Peyer's patch (tissue), 4 donors: ENCODE data around the gene KIFBP. TPM values are rescaled to one million over a fixed set of nuclear protein-coding genes. Genes with fewer than 3 reads are reported as not detected.

Source experiments
- DNase-seq, 3 donors: peaks; one replicate each; pipeline ENCODE4 v3.0.0-alpha.2; 2017 to 2019
- H3K27ac ChIP-seq, 4 donors: fragments of 200-600 bp; sonication (generic); one replicate each; pipeline ENCODE4 v1.5.1; 2016 to 2019
- H3K27me3 ChIP-seq, 2 donors: fragments of 200-600 bp; sonication (generic); one replicate each; pipeline ENCODE4 v1.5.1; 2019
- H3K36me3 ChIP-seq, 3 donors: fragments of 200-600 bp; sonication (generic); one replicate each; pipeline ENCODE4 v1.5.1; 2016 to 2019
- H3K4me1 ChIP-seq, 4 donors: fragments of 200-600 bp; sonication (generic); one replicate each; pipeline ENCODE4 v1.5.1; 2016 to 2019
- H3K4me3 ChIP-seq, 4 donors: fragments of 200-600 bp; sonication (generic); 1 replicate in 3 of 4; 2 replicates in 1 of 4; pipeline ENCODE4 v1.5.1; 2016 to 2019; ENCODE audit warnings: mild to moderate bottlenecking in 1 of 4
- H3K9me3 ChIP-seq, 4 donors: fragments of 200-600 bp; sonication (generic); one replicate each; pipeline ENCODE4 v1.5.1; 2016 to 2019; ENCODE audit warnings: mild to moderate bottlenecking in 1 of 4
- CTCF ChIP-seq, 6 experiments: fragments of 450-650 bp in 4 of 6; fragments of 200-600 bp in 2 of 6; sonication (generic) in 1 of 6; IDR thresholded peaks; one replicate each; pipeline ENCODE4 v1.5.1; 2017 to 2019; ENCODE audit warnings: antibody characterized with exemption in 6 of 6, mild to moderate bottlenecking in 3 of 6, moderate library complexity in 1 of 6
- POLR2A ChIP-seq, 2 donors: fragments of 450-650 bp; IDR thresholded peaks; one replicate each; pipeline ENCODE4 v1.5.1; 2017; ENCODE audit warnings: antibody characterized with exemption in 2 of 2, mild to moderate bottlenecking in 2 of 2, moderate library complexity in 2 of 2
- total RNA-seq, 4 donors: library from RNA; depleted of rRNA; stranded (reverse); fragments of >200 nt; gene quantifications; one replicate each; pipeline ENCODE4 v1.1.0, GENCODE V29; 2016

KIFBP gene
- total RNA-seq, 4 donors from 2014 or later, result 13.1 to 20.7 (median 19.9) TPM

DNA sequence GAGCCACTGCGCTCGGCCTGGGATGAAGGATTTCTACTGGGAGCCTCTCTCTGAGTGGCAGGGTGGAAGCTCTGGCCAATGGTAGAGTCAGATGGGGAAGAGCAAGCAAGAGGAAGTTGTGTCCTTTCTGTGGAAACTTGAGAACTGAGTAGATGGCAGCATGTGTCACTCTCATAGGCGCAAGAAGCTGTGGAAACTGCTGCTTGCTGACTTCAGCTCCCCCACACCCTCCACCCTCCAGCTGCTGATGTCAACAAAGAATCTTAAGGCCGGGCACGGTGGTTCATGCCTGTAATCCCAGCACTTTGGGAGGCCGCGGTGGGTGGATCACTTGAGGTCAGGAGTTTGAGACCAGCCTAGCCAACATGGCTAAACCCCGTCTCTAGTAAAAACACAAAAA lies 59.5 kb downstream of the KIFBP start:
- peak overlapping the region; percentile 40 to 67 (median 52) for H3K27ac ChIP-seq
- TF ChIP-seq POLR2A (IDR thresholded peaks at IDR 0.05) (no peak), CTCF (IDR thresholded peaks at IDR 0.05) (no peak)
- DNase-seq, result peak in 1 of 3 donors; percentile 70
- no peaks in the 10 kb centered on the region for H3K9me3 ChIP-seq
- peaks cover 0 to 19% (median 2%) of the 10 kb centered on the region in 4 donors for H3K4me1 ChIP-seq
- no peak overlapping the region for H3K4me3 ChIP-seq
- no peaks in the 10 kb centered on the region for H3K27me3 ChIP-seq
- no peaks in the 10 kb centered on the region for H3K36me3 ChIP-seq

DNA sequence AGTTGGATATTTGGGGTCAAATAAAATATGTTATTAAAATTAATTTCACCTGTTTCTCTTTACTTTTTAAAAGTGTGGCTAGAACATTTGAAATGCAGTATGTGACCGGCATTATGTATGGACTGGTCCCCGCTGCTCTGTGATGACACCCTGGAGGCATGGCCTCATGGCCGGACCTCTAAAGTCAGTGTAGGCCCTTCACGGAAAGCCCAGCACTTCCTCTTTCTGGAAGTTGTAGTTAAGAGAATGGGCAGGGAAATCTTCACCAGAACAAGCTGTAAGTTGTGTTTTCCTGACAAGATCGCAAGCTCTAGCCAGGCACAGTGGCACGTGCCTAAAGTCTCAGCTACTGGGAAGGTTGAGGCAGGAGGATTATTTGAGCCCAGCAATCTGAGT lies 61.0 kb downstream of the KIFBP start:
- no peak overlapping the region for H3K4me3 ChIP-seq
- no peaks in the 10 kb centered on the region for H3K36me3 ChIP-seq
- TF ChIP-seq CTCF (IDR thresholded peaks at IDR 0.05), result no peak
- no peak for TF ChIP-seq POLR2A (IDR thresholded peaks at IDR 0.05)
- H3K27me3 ChIP-seq, result no peaks in the 10 kb centered on the region
- no peak for DNase-seq
- peaks cover 0 to 8% (median 2%) of the 10 kb centered on the region in 4 donors for H3K4me1 ChIP-seq
- no peaks in the 10 kb centered on the region for H3K9me3 ChIP-seq
- H3K27ac ChIP-seq, result peak overlapping the region in 3 of 4 donors; percentile 3 to 42 (median 34)

DNA sequence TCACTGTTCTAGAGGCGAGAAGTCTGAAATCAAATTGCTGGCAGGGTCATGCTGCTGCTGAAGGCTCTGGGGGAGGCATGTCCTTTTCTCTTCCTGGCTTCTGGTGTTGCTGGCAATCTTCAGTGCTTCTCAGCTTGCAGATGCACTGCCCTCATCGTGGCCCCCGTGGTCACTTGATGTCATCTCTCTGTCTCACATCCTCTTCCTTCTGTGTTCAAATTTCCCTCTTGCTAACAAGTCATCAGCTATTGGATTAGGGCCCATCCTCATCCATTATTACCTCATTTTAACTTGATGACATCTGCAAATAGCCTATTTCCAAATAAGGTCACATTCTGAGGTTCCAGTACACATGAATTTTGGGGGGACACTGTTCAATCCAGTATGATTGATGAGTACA lies 62.7 kb downstream of the KIFBP start:
- peak overlapping the region in 2 of 4 donors; percentile 11 to 59 for H3K27ac ChIP-seq
- TF ChIP-seq POLR2A (IDR thresholded peaks at IDR 0.05) (no peak), CTCF (IDR thresholded peaks at IDR 0.05) (no peak)
- peak in 1 of 3 donors; percentile 65 for DNase-seq
- no peaks in the 10 kb centered on the region for H3K36me3 ChIP-seq
- H3K9me3 ChIP-seq, result no peaks in the 10 kb centered on the region
- H3K4me1 ChIP-seq, result peaks cover 0 to 7% (median 2%) of the 10 kb centered on the region in 4 donors
- H3K4me3 ChIP-seq, result no peak overlapping the region
- H3K27me3 ChIP-seq, result no peaks in the 10 kb centered on the region

- DNase-seq, result no peak
- Histone ChIP-seq H3K27me3 (no peaks in the 10 kb centered on the region), H3K27ac (peak overlapping the region in 2 of 4 donors; percentile 8 to 59), H3K36me3 (no peaks in the 10 kb centered on the region), H3K4me3 (no peak overlapping the region), H3K9me3 (no peaks in the 10 kb centered on the region), H3K4me1 (peaks cover 0 to 7% (median 3%) of the 10 kb centered on the region in 4 donors)
- TF ChIP-seq POLR2A (IDR thresholded peaks at IDR 0.05), result no peak
- TF ChIP-seq CTCF (IDR thresholded peaks at IDR 0.05), result no peak
Measured at GRCh38 chr10:69051710-69052487, 63.3 kb downstream of the KIFBP start.

GRCh38 chr10:69052736-69053135 lies 64.1 kb downstream of the KIFBP start:
- H3K27ac ChIP-seq, result no peak overlapping the region
- H3K4me3 ChIP-seq, result no peak overlapping the region
- no peak for DNase-seq
- H3K9me3 ChIP-seq, result no peaks in the 10 kb centered on the region
- no peaks in the 10 kb centered on the region for H3K36me3 ChIP-seq
- peaks cover 0 to 7% (median 3%) of the 10 kb centered on the region in 4 donors for H3K4me1 ChIP-seq
- TF ChIP-seq CTCF (IDR thresholded peaks at IDR 0.05) (no peak), POLR2A (IDR thresholded peaks at IDR 0.05) (no peak)
- H3K27me3 ChIP-seq, result no peaks in the 10 kb centered on the region
